Middle frontal gyrus (tissue), 1 donor: ENCODE measurements around the gene RAP1GAP.

ENCODE experiments used
- DNase-seq: peaks from one replicate; pipeline ENCODE4 v3.0.0-alpha.2; 2015; ENCODE audit warnings: low spot score; ENCODE audit errors: extremely low spot score

The RAP1GAP gene

GRCh38 chr1:21662426-21663247 is 6.5 kb downstream of the RAP1GAP start:
- no peak for DNase-seq

GRCh38 chr1:21661886-21662285 is 7.3 kb downstream of the RAP1GAP start:
- DNase-seq, result no peak

- DNase-seq, result no peak
Observed at GRCh38 chr1:21659924-21660326, 9.2 kb downstream of the RAP1GAP start.

- no peak for DNase-seq
Observed at GRCh38 chr1:21659099-21659923, 9.8 kb downstream of the RAP1GAP start.

- no peak for DNase-seq
Observed at GRCh38 chr1:21657456-21658190, 11.5 kb downstream of the RAP1GAP start.

GRCh38 chr1:21655748-21656147 is 13.4 kb downstream of the RAP1GAP start:
- no peak for DNase-seq

- no peak for DNase-seq
Observed at GRCh38 chr1:21655259-21655658, 13.9 kb downstream of the RAP1GAP start.

GRCh38 chr1:21654209-21654608 is 14.9 kb downstream of the RAP1GAP start:
- DNase-seq, result no peak

- DNase-seq, result peak; percentile 73
Observed at GRCh38 chr1:21653744-21654100, 15.4 kb downstream of the RAP1GAP start.

GRCh38 chr1:21652937-21653743 is 16.0 kb downstream of the RAP1GAP start:
- DNase-seq, result no peak

GRCh38 chr1:21652101-21652936 is 16.8 kb downstream of the RAP1GAP start:
- no peak for DNase-seq

GRCh38 chr1:21651214-21652042 is 17.7 kb downstream of the RAP1GAP start:
- DNase-seq, result no peak

GRCh38 chr1:21650400-21650799 is 18.8 kb downstream of the RAP1GAP start:
- DNase-seq, result no peak

- DNase-seq, result no peak
Observed at GRCh38 chr1:21649315-21649714, 19.8 kb downstream of the RAP1GAP start.

- no peak for DNase-seq
Observed at GRCh38 chr1:21648791-21649190, 20.4 kb downstream of the RAP1GAP start.

- no peak for DNase-seq
Observed at GRCh38 chr1:21648352-21648730, 20.8 kb downstream of the RAP1GAP start.

GRCh38 chr1:21647431-21648351 is 21.5 kb downstream of the RAP1GAP start:
- no peak for DNase-seq

GRCh38 chr1:21645550-21645949 is 23.6 kb downstream of the RAP1GAP start:
- DNase-seq, result no peak
